ENCODE results near the gene RNU11.
A peak's percentile ranks its signal among the peaks of the same experiment; 100 is the strongest.

RNU11 gene

DNA sequence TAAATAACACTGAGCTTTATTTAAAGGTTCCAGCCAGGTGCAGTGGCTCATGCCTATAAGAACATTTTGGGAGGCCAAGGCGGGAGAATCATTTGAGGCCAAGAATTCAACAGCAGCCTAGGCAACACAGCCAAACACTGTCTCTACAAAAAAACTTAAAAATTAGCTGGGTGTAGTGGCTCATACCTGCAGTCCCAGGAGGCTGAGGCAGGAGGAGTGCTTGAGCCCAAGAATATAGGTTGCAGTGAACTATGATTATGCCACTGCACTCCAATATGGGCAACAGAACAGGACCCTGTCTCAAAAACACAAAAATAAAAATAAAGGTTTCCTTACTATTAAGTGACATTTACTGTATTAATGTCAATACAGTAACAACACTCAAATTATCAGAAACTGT, 7.6 kb upstream of the RNU11 start:
- peak overlapping the region; percentile 82 for H3K4me2 ChIP-seq (ENCODE audit: low read length)
- H3K4me3 ChIP-seq (ENCODE audit: low read depth, low read length, poor library complexity, severe bottlenecking), result peak overlapping the region; percentile 86
- TF ChIP-seq EZH2 (IDR thresholded peaks at IDR 0.05; ENCODE audit: borderline replicate concordance, low read length), result no peak
- TF ChIP-seq, protein P1, sequence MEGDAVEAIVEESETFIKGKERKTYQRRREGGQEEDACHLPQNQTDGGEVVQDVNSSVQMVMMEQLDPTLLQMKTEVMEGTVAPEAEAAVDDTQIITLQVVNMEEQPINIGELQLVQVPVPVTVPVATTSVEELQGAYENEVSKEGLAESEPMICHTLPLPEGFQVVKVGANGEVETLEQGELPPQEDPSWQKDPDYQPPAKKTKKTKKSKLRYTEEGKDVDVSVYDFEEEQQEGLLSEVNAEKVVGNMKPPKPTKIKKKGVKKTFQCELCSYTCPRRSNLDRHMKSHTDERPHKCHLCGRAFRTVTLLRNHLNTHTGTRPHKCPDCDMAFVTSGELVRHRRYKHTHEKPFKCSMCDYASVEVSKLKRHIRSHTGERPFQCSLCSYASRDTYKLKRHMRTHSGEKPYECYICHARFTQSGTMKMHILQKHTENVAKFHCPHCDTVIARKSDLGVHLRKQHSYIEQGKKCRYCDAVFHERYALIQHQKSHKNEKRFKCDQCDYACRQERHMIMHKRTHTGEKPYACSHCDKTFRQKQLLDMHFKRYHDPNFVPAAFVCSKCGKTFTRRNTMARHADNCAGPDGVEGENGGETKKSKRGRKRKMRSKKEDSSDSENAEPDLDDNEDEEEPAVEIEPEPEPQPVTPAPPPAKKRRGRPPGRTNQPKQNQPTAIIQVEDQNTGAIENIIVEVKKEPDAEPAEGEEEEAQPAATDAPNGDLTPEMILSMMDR (IDR thresholded peaks at IDR 0.05; ENCODE audit: low read length), result peak; percentile 53
- H2AFZ ChIP-seq (ENCODE audit: low read length), result no peak overlapping the region
- H3K9ac ChIP-seq (ENCODE audit: low read length), result no peak overlapping the region
- no peaks in the 10 kb centered on the region for H3K27me3 ChIP-seq (ENCODE audit: insufficient read depth, low read length)
- H3K9me2 ChIP-seq (ENCODE audit: low read depth, low read length), result no peaks in the 10 kb centered on the region
- no peaks in the 10 kb centered on the region for H3F3A ChIP-seq (ENCODE audit: insufficient read depth, low read length)
- H4K20me1 ChIP-seq (ENCODE audit: insufficient read depth, low read length), result no peaks in the 10 kb centered on the region
- H3K27ac ChIP-seq (ENCODE audit: low read depth, low read length, poor library complexity, severe bottlenecking), result no peak overlapping the region
- peaks cover 15% of the 10 kb centered on the region for H3K79me2 ChIP-seq (ENCODE audit: insufficient read depth, low read length)
- H3K36me3 ChIP-seq (ENCODE audit: insufficient read depth, low read length), result no peaks in the 10 kb centered on the region
- H3K9me3 ChIP-seq (ENCODE audit: low read length), result no peaks in the 10 kb centered on the region
- H3K4me1 ChIP-seq (ENCODE audit: insufficient read depth, low read length, severe bottlenecking), result peaks cover 34% of the 10 kb centered on the region

- Histone ChIP-seq H3K9ac (ENCODE audit: low read length) (peak overlapping the region; percentile 97), H3K9me2 (ENCODE audit: low read depth, low read length) (no peaks in the 10 kb centered on the region), H3K79me2 (ENCODE audit: insufficient read depth, low read length) (peaks cover 15% of the 10 kb centered on the region), H3K27ac (ENCODE audit: low read depth, low read length, poor library complexity, severe bottlenecking) (peak overlapping the region; percentile 51), H3K9me3 (ENCODE audit: low read length) (no peaks in the 10 kb centered on the region), H4K20me1 (ENCODE audit: insufficient read depth, low read length) (no peaks in the 10 kb centered on the region), H2AFZ (ENCODE audit: low read length) (no peak overlapping the region), H3F3A (ENCODE audit: insufficient read depth, low read length) (no peaks in the 10 kb centered on the region), H3K4me3 (ENCODE audit: low read depth, low read length, poor library complexity, severe bottlenecking) (peak overlapping the region; percentile 86), H3K27me3 (ENCODE audit: insufficient read depth, low read length) (no peaks in the 10 kb centered on the region), H3K36me3 (ENCODE audit: insufficient read depth, low read length) (no peaks in the 10 kb centered on the region), H3K4me2 (ENCODE audit: low read length) (peak overlapping the region; percentile 82), H3K4me1 (ENCODE audit: insufficient read depth, low read length, severe bottlenecking) (peaks cover 38% of the 10 kb centered on the region)
- TF ChIP-seq EZH2 (IDR thresholded peaks at IDR 0.05; ENCODE audit: borderline replicate concordance, low read length), result no peak
- TF ChIP-seq, protein P1 (IDR thresholded peaks at IDR 0.05; ENCODE audit: low read length), result no peak
Measured at GRCh38 chr1:28642056-28642846, 6.1 kb upstream of the RNU11 start.

- peaks cover 46% of the 10 kb centered on the region for H3K4me1 ChIP-seq (ENCODE audit: insufficient read depth, low read length, severe bottlenecking)
- H3F3A ChIP-seq (ENCODE audit: insufficient read depth, low read length), result no peaks in the 10 kb centered on the region
- peaks cover 15% of the 10 kb centered on the region for H3K79me2 ChIP-seq (ENCODE audit: insufficient read depth, low read length)
- H3K4me3 ChIP-seq (ENCODE audit: low read depth, low read length, poor library complexity, severe bottlenecking), result peak within 1 kb of the TSS; percentile 86
- peak within 1 kb of the TSS; percentile 97 for H3K9ac ChIP-seq (ENCODE audit: low read length)
- H2AFZ ChIP-seq (ENCODE audit: low read length), result no peak within 1 kb of the TSS
- no peaks in the 10 kb centered on the region for H3K36me3 ChIP-seq (ENCODE audit: insufficient read depth, low read length)
- H3K9me3 ChIP-seq (ENCODE audit: low read length), result no peaks in the 10 kb centered on the region
- no peaks in the 10 kb centered on the region for H3K9me2 ChIP-seq (ENCODE audit: low read depth, low read length)
- H3K27me3 ChIP-seq (ENCODE audit: insufficient read depth, low read length), result no peaks in the 10 kb centered on the region
- peak within 1 kb of the TSS; percentile 93 for H3K27ac ChIP-seq (ENCODE audit: low read depth, low read length, poor library complexity, severe bottlenecking)
- TF ChIP-seq, protein P1 (IDR thresholded peaks at IDR 0.05; ENCODE audit: low read length), result peak; percentile 62
- TF ChIP-seq EZH2 (IDR thresholded peaks at IDR 0.05; ENCODE audit: borderline replicate concordance, low read length), result no peak
- no peaks in the 10 kb centered on the region for H4K20me1 ChIP-seq (ENCODE audit: insufficient read depth, low read length)
- H3K4me2 ChIP-seq (ENCODE audit: low read length), result peak within 1 kb of the TSS; percentile 84
Measured at GRCh38 chr1:28642847-28643635, 5.4 kb upstream of the RNU11 start, which contains the start of gene TAF12. Gene TAF12, minus strand, starts transcription at chr1:28643067. Its CDS starts 20,986 bp downstream, at chr1:28622081.
